ENCODE results near the gene DNAJC4. TPM values are rescaled to one million over a fixed set of nuclear protein-coding genes. Genes with fewer than 3 reads are reported as not detected.

The DNAJC4 gene
- total RNA-seq, 1 donor from 2014 or later = 17.6 TPM

- DNase-seq (ENCODE audit: low read depth) = no peak
- TF ChIP-seq CTCF (conservative IDR thresholded peaks at IDR 0.05; ENCODE audit: low read depth, low read length) = no peak
- no peak overlapping the region for H3K4me3 ChIP-seq (ENCODE audit: low read depth, low read length)
Measured at GRCh38 chr11:64253043-64253442, 22.7 kb downstream of the DNAJC4 start.

GRCh38 chr11:64253481-64253880 is 23.1 kb downstream of the DNAJC4 start:
- H3K4me3 ChIP-seq (ENCODE audit: low read depth, low read length) = no peak overlapping the region
- no peak for DNase-seq (ENCODE audit: low read depth)
- no peak for TF ChIP-seq CTCF (conservative IDR thresholded peaks at IDR 0.05; ENCODE audit: low read depth, low read length)

- TF ChIP-seq CTCF (conservative IDR thresholded peaks at IDR 0.05; ENCODE audit: low read depth, low read length) = no peak
- H3K4me3 ChIP-seq (ENCODE audit: low read depth, low read length) = no peak overlapping the region
- DNase-seq (ENCODE audit: low read depth) = no peak
Measured at GRCh38 chr11:64254326-64254725, 24.0 kb downstream of the DNAJC4 start.

GRCh38 chr11:64255135-64256128 is 25.1 kb downstream of the DNAJC4 start:
- no peak for DNase-seq (ENCODE audit: low read depth)
- no peak for TF ChIP-seq CTCF (conservative IDR thresholded peaks at IDR 0.05; ENCODE audit: low read depth, low read length)
- no peak overlapping the region for H3K4me3 ChIP-seq (ENCODE audit: low read depth, low read length)

- no peak for TF ChIP-seq CTCF (conservative IDR thresholded peaks at IDR 0.05; ENCODE audit: low read depth, low read length)
- no peak for DNase-seq (ENCODE audit: low read depth)
Measured at GRCh38 chr11:64256300-64256699, 26.0 kb downstream of the DNAJC4 start.

GRCh38 chr11:64258356-64258755 is 28.0 kb downstream of the DNAJC4 start:
- no peak for TF ChIP-seq CTCF (conservative IDR thresholded peaks at IDR 0.05; ENCODE audit: low read depth, low read length)
- DNase-seq (ENCODE audit: low read depth) = no peak

More at GRCh38 chr11:64256300-64256699, 26.0 kb downstream of the DNAJC4 start:
- no peak overlapping the region for H3K4me3 ChIP-seq (ENCODE audit: low read depth, low read length)

More at GRCh38 chr11:64258356-64258755, 28.0 kb downstream of the DNAJC4 start:
- no peak overlapping the region for H3K4me3 ChIP-seq (ENCODE audit: low read depth, low read length)
